Measurements from ENCODE around the gene DPP4.
"Not testable (repeated sequence)": the region's sequence is repeated elsewhere in the genome, so short reads cannot be mapped to it uniquely, and the experiment has no call there.

Gene DPP4

GRCh38 chr2:161980976-161981375, 93.0 kb downstream of the DPP4 start:
- H3K36me3 ChIP-seq (ENCODE audit: insufficient read depth, low read length): no peaks in the 10 kb centered on the region
- no peak for TF ChIP-seq POLR2AphosphoS5 (IDR thresholded peaks at IDR 0.05; ENCODE audit: borderline replicate concordance, low read depth, low read length)
- no peak for TF ChIP-seq FOXP2 (optimal IDR thresholded peaks at IDR 0.05; ENCODE audit: control extremely low read depth, extremely low read length, insufficient read depth)
- no peak for TF ChIP-seq EZH2 (IDR thresholded peaks at IDR 0.05)
- no peak overlapping the region for H3K4me3 ChIP-seq
- no peak overlapping the region for H3K9ac ChIP-seq (ENCODE audit: insufficient read length)
- DNase-seq (ENCODE audit: low read depth, low spot score): no peak
- no peaks in the 10 kb centered on the region for H3K9me3 ChIP-seq (ENCODE audit: low read depth, low read length)
- H3K27ac ChIP-seq: no peak overlapping the region

GRCh38 chr2:161979490-161979889, 94.5 kb downstream of the DPP4 start:
- no peak for TF ChIP-seq EZH2 (IDR thresholded peaks at IDR 0.05)
- H3K36me3 ChIP-seq (ENCODE audit: insufficient read depth, low read length): no peaks in the 10 kb centered on the region
- no peak overlapping the region for H3K4me3 ChIP-seq
- H3K9me3 ChIP-seq (ENCODE audit: low read depth, low read length): no peaks in the 10 kb centered on the region
- no peak overlapping the region for H3K9ac ChIP-seq (ENCODE audit: insufficient read length)
- no peak overlapping the region for H3K27ac ChIP-seq
- no peak for DNase-seq (ENCODE audit: low read depth, low spot score)

- not testable (repeated sequence) for H3K4me3 ChIP-seq; H3K9ac ChIP-seq (ENCODE audit: insufficient read length); DNase-seq (ENCODE audit: low read depth, low spot score); H3K9me3 ChIP-seq (ENCODE audit: low read depth, low read length); H3K36me3 ChIP-seq (ENCODE audit: insufficient read depth, low read length); H3K27ac ChIP-seq
These were observed 96.1 kb downstream of the DPP4 start for GRCh38 chr2:161977926-161978325.

- H3K9me3 ChIP-seq (ENCODE audit: low read depth, low read length): no peaks in the 10 kb centered on the region
- H3K27ac ChIP-seq: no peak overlapping the region
- H3K9ac ChIP-seq (ENCODE audit: insufficient read length): no peak overlapping the region
- TF ChIP-seq EZH2 (IDR thresholded peaks at IDR 0.05) (no peak), POLR2AphosphoS5 (IDR thresholded peaks at IDR 0.05; ENCODE audit: borderline replicate concordance, low read depth, low read length) (no peak), FOXP2 (optimal IDR thresholded peaks at IDR 0.05; ENCODE audit: control extremely low read depth, extremely low read length, insufficient read depth) (no peak)
- DNase-seq (ENCODE audit: low read depth, low spot score): no peak
- H3K36me3 ChIP-seq (ENCODE audit: insufficient read depth, low read length): no peaks in the 10 kb centered on the region
- H3K4me3 ChIP-seq: no peak overlapping the region
These were observed 97.1 kb downstream of the DPP4 start for GRCh38 chr2:161976917-161977316.

- H3K9ac ChIP-seq (ENCODE audit: insufficient read length): no peak overlapping the region
- H3K4me3 ChIP-seq: no peak overlapping the region
- H3K27ac ChIP-seq: no peak overlapping the region
- no peak for DNase-seq (ENCODE audit: low read depth, low spot score)
- TF ChIP-seq EZH2 (IDR thresholded peaks at IDR 0.05) (no peak), FOXP2 (optimal IDR thresholded peaks at IDR 0.05; ENCODE audit: control extremely low read depth, extremely low read length, insufficient read depth) (no peak), POLR2AphosphoS5 (IDR thresholded peaks at IDR 0.05; ENCODE audit: borderline replicate concordance, low read depth, low read length) (no peak)
- no peaks in the 10 kb centered on the region for H3K9me3 ChIP-seq (ENCODE audit: low read depth, low read length)
- H3K36me3 ChIP-seq (ENCODE audit: insufficient read depth, low read length): no peaks in the 10 kb centered on the region
These were observed 97.7 kb downstream of the DPP4 start for GRCh38 chr2:161976295-161976694.

GRCh38 chr2:161975813-161976160, 98.2 kb downstream of the DPP4 start:
- DNase-seq (ENCODE audit: low read depth, low spot score): no peak
- Histone ChIP-seq H3K36me3 (ENCODE audit: insufficient read depth, low read length) (no peaks in the 10 kb centered on the region), H3K9ac (ENCODE audit: insufficient read length) (no peak overlapping the region), H3K27ac (no peak overlapping the region), H3K4me3 (no peak overlapping the region), H3K9me3 (ENCODE audit: low read depth, low read length) (no peaks in the 10 kb centered on the region)
- TF ChIP-seq POLR2AphosphoS5 (IDR thresholded peaks at IDR 0.05; ENCODE audit: borderline replicate concordance, low read depth, low read length) (no peak), EZH2 (IDR thresholded peaks at IDR 0.05) (no peak), FOXP2 (optimal IDR thresholded peaks at IDR 0.05; ENCODE audit: control extremely low read depth, extremely low read length, insufficient read depth) (no peak)

- Histone ChIP-seq H3K9ac (ENCODE audit: insufficient read length) (no peak overlapping the region), H3K9me3 (ENCODE audit: low read depth, low read length) (no peaks in the 10 kb centered on the region), H3K4me3 (no peak overlapping the region), H3K36me3 (ENCODE audit: insufficient read depth, low read length) (no peaks in the 10 kb centered on the region), H3K27ac (no peak overlapping the region)
- no peak for DNase-seq (ENCODE audit: low read depth, low spot score)
- no peak for TF ChIP-seq EZH2 (IDR thresholded peaks at IDR 0.05)
- no peak for TF ChIP-seq POLR2AphosphoS5 (IDR thresholded peaks at IDR 0.05; ENCODE audit: borderline replicate concordance, low read depth, low read length)
- no peak for TF ChIP-seq FOXP2 (optimal IDR thresholded peaks at IDR 0.05; ENCODE audit: control extremely low read depth, extremely low read length, insufficient read depth)
These were observed 98.8 kb downstream of the DPP4 start for GRCh38 chr2:161975062-161975812.

- H3K27ac ChIP-seq: no peak overlapping the region
- H3K4me3 ChIP-seq: no peak overlapping the region
- TF ChIP-seq POLR2AphosphoS5 (IDR thresholded peaks at IDR 0.05; ENCODE audit: borderline replicate concordance, low read depth, low read length) (no peak), EZH2 (IDR thresholded peaks at IDR 0.05) (no peak), FOXP2 (optimal IDR thresholded peaks at IDR 0.05; ENCODE audit: control extremely low read depth, extremely low read length, insufficient read depth) (no peak)
- no peaks in the 10 kb centered on the region for H3K9me3 ChIP-seq (ENCODE audit: low read depth, low read length)
- H3K36me3 ChIP-seq (ENCODE audit: insufficient read depth, low read length): no peaks in the 10 kb centered on the region
- DNase-seq (ENCODE audit: low read depth, low spot score): no peak
- no peak overlapping the region for H3K9ac ChIP-seq (ENCODE audit: insufficient read length)
These were observed 99.6 kb downstream of the DPP4 start for GRCh38 chr2:161974461-161974860.

- Histone ChIP-seq H3K27ac (no peak overlapping the region), H3K4me3 (no peak overlapping the region), H3K9ac (ENCODE audit: insufficient read length) (no peak overlapping the region), H3K9me3 (ENCODE audit: low read depth, low read length) (no peaks in the 10 kb centered on the region), H3K36me3 (ENCODE audit: insufficient read depth, low read length) (no peaks in the 10 kb centered on the region)
- DNase-seq (ENCODE audit: low read depth, low spot score): no peak
- TF ChIP-seq POLR2AphosphoS5 (IDR thresholded peaks at IDR 0.05; ENCODE audit: borderline replicate concordance, low read depth, low read length) (no peak), FOXP2 (optimal IDR thresholded peaks at IDR 0.05; ENCODE audit: control extremely low read depth, extremely low read length, insufficient read depth) (no peak), EZH2 (IDR thresholded peaks at IDR 0.05) (no peak)
These were observed 101.1 kb downstream of the DPP4 start for GRCh38 chr2:161972866-161973265.

Data from SK-N-MC (cell line).